Dedifferentiated amniotic fluid mesenchymal stem cell (primary cell): ENCODE results near the gene TOR1B.

Experiments
- DNase-seq: peaks from one replicate; pipeline ENCODE4 v3.0.0-alpha.2; 2016; ENCODE audit errors: extremely low spot score

TOR1B gene

DNA sequence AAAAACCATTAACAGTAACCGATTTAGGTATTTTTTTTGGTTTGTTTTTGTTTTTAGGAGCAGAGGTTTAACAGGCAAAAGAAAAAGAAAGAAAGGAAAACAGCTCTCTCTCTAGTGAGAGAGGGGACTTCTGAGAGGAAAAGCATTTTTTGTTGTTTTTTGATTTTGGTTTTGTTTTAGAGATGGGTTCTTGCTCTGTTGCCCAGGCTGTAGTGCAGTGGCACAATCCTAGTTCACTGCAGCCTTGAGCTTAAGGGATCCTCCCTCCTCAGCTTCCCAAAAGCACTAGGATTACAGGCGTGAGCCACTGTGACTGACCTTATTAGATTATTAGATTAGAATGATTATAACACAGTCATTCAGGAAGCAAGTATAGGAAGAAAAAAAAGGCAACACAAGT lies 42.4 kb downstream of the TOR1B start:
- no peak for DNase-seq

DNA sequence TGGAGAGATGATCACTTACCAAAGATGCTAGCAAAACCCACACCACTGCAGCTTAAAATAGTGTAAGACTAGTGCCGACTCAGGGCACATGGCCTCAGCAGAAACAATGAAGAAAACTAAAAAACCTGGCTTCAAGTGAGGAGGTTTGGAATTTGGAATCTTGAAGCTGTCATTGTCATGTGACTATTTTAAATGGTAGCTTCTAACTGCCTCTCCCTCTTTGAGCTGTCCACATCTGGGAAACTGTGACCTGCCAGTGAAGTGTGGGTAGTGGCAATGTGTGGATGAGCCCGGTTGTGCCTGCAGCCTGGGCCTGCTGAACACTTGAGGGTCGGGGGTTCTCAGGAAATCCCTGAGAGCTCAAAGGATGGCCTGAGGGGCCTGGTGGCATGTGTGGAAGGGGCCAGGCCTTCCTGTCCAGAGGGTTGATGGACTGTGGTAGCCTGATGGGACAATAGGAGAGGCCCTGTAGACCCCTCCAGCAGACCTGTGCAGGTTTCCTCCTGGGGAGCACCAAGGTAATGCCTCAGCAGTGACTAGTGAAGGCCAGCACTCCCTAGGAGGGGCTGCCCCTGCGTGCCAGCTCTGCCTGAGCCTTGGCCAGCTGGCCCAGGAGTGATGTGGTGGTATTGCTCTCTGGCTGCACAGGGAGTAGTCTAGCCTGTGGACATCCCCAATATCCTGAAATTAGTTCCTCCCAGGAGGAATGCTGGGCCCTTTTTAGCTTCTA lies 45.9 kb downstream of the TOR1B start:
- no peak for DNase-seq

DNA sequence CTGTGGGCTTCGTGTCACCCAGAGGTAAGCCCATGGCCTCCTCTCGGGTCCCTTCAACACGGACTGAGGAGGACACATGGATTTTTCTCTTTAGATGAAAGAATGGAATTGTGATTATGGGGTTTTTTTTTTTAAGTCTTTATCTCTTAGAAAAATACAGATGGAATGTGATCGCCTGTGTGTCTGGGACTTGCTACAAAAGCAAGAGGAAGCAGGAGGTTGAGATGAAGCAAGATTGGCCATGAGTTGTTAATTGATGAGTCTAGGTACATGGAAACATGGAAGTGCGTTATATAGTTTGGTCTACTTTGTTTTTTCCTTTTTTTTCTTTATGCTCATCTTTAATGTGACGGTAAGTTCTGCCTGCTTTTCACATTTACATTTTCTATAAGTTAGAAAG lies 46.9 kb downstream of the TOR1B start:
- no peak for DNase-seq

DNA sequence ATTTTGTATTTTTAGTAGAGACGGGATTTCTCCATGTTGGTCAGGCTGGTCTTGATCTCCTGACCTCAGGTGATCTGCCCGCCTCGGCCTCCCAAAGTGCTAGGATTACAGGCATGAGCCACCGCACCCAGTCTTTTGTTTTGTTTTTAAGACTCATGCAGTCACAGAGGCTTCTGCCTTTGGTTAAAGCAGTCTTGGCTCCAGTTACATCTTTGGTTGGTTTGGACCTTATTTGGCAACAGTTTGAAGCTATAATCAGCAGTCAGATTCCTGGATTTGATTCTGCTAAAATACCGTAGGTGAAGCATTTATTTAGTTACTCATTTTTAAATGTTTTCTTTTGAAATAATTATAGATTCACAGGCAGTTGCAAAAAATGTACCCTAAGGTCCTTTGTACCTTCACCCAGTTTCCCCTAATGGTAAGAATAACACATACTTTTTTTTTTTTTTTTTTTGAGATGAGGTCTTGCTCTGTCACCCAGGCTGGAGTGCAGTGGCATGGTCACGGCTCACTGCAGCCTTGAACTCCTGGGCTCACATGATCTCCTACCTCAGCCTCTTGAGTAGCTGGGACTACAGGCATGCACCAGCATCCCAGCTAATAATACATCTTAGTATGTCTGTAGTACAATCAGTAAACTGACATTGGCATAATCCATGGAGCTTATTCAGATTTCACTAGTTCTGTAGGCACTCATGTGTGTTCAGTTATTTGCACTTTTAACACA lies 48.0 kb downstream of the TOR1B start:
- DNase-seq = no peak

DNA sequence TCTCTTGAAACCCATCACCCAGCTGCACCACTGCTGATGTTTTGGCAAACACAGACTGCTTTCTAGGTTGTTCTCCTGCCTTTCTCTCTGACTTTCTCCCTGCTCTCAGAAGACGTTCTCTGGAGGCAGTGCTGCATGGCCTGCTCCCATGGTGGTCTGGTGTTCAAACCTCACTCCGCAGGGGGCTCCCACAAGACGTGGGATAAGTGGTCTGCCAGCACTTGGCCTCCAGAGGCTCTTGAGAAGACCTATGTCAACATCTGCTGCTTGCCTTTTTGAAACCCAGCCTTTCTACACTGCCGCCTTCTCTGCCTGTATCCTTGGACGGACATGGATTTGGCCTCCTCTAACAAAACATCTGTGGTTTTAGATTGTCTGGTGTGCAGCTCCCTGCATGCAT lies 48.8 kb downstream of the TOR1B start:
- no peak for DNase-seq

GRCh38 chr9:129852579-129852978 lies 49.6 kb downstream of the TOR1B start:
- DNase-seq = no peak

DNA sequence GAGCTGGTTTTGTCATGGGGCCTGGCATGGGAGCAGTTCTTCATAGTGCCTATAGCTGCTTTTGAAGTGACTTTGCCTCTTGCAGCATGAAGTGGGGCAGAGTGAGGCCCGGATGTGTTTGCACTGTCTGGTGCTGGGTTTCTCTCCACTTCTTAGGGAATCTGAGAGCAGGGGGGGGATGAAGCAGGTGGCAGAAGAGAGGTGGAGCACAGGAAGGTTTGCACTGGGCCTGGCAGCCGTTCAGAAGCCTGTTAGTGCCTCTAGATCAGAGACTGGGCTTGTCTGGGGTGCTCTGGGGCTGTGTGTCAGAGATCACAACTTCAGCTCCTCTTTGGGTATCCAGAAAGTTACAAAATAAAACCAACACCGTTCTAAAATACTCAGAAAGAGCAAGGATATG lies 50.6 kb downstream of the TOR1B start:
- no peak for DNase-seq

DNA sequence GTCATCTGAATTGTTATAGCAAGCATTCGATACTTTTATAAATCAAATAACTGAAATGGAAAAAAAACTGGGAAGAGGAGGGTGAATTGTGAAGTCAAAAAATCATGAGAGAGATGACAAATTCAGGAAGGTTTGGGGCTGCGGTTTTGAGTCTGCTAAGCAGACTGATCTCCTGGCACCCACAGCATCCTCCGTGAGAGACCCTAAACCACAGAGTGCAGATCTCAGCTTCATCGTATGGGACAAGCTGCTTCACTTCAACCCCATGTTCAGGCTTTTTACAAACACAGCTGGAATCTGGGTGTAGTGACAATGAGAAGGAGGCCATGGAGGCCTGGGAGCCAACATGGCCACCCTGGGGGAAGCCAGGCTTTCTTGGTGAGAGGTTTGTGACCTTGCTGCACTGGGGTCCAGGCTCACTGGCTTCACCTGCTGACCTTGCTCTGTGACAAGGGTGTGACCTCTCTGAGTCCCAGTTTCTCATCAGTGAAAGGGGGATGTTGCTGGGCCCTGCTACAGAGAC lies 51.7 kb downstream of the TOR1B start:
- DNase-seq = no peak

GRCh38 chr9:129857207-129857606 lies 54.2 kb downstream of the TOR1B start:
- no peak for DNase-seq

DNA sequence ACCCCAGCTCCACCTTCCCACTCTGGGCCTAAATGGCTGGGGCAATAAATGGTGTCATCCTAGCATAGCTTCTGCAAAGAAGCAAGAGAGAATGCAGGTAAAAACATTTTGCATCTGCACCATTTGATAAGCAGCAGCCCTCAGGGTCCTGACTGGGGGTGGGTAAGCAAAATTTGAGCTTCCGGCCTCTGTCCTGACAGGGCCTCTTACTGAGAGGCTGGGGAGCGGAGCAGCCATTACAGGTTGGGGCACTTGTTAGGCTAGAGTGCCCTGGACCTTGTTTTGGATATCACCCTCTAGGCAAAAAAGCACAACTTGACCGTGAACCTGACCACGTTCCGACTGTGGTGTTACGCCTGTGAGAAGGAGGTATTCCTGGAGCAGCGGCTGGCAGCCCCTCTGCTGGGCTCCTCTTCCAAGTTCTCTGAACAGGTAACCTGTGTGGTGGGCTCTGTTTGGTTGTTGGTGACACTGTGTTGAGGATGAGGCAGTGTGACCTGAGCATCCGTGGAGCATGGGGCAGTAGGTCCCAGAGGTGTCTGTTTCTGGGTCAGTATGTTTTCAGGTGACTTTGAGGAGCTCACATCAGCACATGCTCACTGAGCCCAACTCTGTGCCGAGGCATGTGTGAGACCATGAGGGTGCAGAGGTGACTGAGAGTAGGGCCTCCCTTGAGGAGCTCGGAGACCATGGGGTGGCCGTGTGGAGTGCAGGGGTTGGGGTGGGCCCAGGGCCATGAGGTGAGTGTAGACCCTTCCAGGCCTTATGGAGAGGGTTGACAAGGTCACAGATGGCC lies 55.4 kb downstream of the TOR1B start:
- no peak for DNase-seq
